HEK293 (cell line): ENCODE results near the gene PAX7.

Experiments used
- KLF1 ChIP-seq: fragments of 450-650 bp; formaldehyde crosslinking; IDR thresholded peaks from 2 replicates; pipeline ENCODE4 v1.5.1; 2016; ENCODE audit warnings: missing biosample characterization, missing genetic modification characterization
- PRDM2 ChIP-seq: fragments of 450-650 bp; formaldehyde crosslinking; IDR thresholded peaks from 2 replicates; pipeline ENCODE4 v1.5.1; 2016; ENCODE audit warnings: missing biosample characterization, missing genetic modification characterization, borderline replicate concordance
- ZNF274 ChIP-seq, 2 experiments: fragments of 200-500 bp in 1 of 2; fragments of 450-650 bp in 1 of 2; sonication (Bioruptor generic) in 1 of 2; formaldehyde crosslinking in 1 of 2; IDR thresholded peaks; 2 replicates each; pipeline versions ENCODE4 v1.5.1 to v1.6.1; 2014 to 2016; ENCODE audit warnings: borderline replicate concordance in 1 of 2, inconsistent platforms in 1 of 2, low read length in 1 of 2, missing biosample characterization in 1 of 2, missing genetic modification characterization in 1 of 2
- TF ChIP-seq, protein P1 (sequence below): fragments of 450-650 bp; formaldehyde crosslinking; IDR thresholded peaks from 2 replicates; pipeline ENCODE4 v1.5.1; 2016; ENCODE audit warnings: missing biosample characterization, missing genetic modification characterization

DNA sequence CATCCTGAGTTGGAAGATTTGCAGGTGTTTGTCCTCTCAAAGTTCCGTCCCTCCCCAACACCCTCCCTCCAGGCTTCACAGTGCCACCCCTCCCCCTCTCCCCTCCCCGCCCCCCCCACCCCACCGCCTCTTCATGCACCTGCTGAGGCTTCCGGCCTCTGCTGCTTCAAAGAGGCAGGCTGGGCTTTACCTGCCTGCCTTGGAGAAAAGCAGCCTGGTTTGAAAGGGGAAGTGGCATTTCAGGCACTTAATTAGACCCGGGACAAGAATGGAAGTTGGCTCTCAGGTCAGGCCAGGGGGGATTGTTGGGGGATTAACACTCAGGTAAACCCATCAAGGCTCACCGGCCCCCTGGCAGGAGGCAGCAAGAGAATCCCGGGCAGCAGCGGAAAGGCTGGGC is 21.1 kb downstream of the PAX7 start:
- no peak for TF ChIP-seq KLF1 (tag by site-specific recombination)
- TF ChIP-seq, protein P1, sequence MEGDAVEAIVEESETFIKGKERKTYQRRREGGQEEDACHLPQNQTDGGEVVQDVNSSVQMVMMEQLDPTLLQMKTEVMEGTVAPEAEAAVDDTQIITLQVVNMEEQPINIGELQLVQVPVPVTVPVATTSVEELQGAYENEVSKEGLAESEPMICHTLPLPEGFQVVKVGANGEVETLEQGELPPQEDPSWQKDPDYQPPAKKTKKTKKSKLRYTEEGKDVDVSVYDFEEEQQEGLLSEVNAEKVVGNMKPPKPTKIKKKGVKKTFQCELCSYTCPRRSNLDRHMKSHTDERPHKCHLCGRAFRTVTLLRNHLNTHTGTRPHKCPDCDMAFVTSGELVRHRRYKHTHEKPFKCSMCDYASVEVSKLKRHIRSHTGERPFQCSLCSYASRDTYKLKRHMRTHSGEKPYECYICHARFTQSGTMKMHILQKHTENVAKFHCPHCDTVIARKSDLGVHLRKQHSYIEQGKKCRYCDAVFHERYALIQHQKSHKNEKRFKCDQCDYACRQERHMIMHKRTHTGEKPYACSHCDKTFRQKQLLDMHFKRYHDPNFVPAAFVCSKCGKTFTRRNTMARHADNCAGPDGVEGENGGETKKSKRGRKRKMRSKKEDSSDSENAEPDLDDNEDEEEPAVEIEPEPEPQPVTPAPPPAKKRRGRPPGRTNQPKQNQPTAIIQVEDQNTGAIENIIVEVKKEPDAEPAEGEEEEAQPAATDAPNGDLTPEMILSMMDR: no peak
- TF ChIP-seq PRDM2 (tag by site-specific recombination): no peak
- TF ChIP-seq ZNF274 (IDR thresholded peaks at IDR 0.05; ENCODE audit: low read length): no peak
- TF ChIP-seq ZNF274 (tag by site-specific recombination; IDR thresholded peaks at IDR 0.05; ENCODE audit: borderline replicate concordance): no peak
